ENCODE results near the gene TACC2.

- TF ChIP-seq CTCF (IDR thresholded peaks at IDR 0.05) = no peak
- TF ChIP-seq EZH2 (IDR thresholded peaks at IDR 0.05; ENCODE audit: borderline replicate concordance, insufficient read depth, low read depth, low read length, poor library complexity, severe bottlenecking) = no peak
These were observed 160.1 kb downstream of the TACC2 start for GRCh38 chr10:122148876-122149560.

Measured in B cell (primary cell).